ENCODE measurements around the gene ATL1.
"Not testable (repeated sequence)": the region's sequence is repeated elsewhere in the genome, so short reads cannot be mapped to it uniquely, and the experiment has no call there.

ATL1 gene

GRCh38 chr14:50533806-50534205 is 26.1 kb upstream of the ATL1 start:
- H3K4me3 ChIP-seq, result no peak overlapping the region
- H3K4me1 ChIP-seq, result peaks cover 37% of the 10 kb centered on the region
- peaks cover 24% of the 10 kb centered on the region for H3K9me3 ChIP-seq
- H4K20me1 ChIP-seq, result peaks cover 31% of the 10 kb centered on the region
- 0 out of 2 replicates have a peak overlapping the region, but pooled peaks have one; percentile 80 for H3K4me2 ChIP-seq
- H3K9ac ChIP-seq, result no peak overlapping the region
- peaks cover 4% of the 10 kb centered on the region; the same call in 1 of the 2 replicates for H3K36me3 ChIP-seq
- TF ChIP-seq Cebpa-rat (IDR thresholded peaks at IDR 0.05), result no peak
- H3K27ac ChIP-seq, result no peak overlapping the region
- no peaks in the 10 kb centered on the region for H3K27me3 ChIP-seq

GRCh38 chr14:50534416-50534815 is 25.5 kb upstream of the ATL1 start:
- Histone ChIP-seq H3K36me3 (no peaks in the 10 kb centered on the region), H3K27me3 (no peaks in the 10 kb centered on the region), H3K4me3 (no peak overlapping the region), H3K9ac (no peak overlapping the region), H3K27ac (no peak overlapping the region), H3K4me2 (no peak overlapping the region), H3K4me1 (peaks cover 31% of the 10 kb centered on the region), H4K20me1 (peaks cover 25% of the 10 kb centered on the region), H3K9me3 (peaks cover 25% of the 10 kb centered on the region)
- no peak for TF ChIP-seq Cebpa-rat (IDR thresholded peaks at IDR 0.05)

DNA sequence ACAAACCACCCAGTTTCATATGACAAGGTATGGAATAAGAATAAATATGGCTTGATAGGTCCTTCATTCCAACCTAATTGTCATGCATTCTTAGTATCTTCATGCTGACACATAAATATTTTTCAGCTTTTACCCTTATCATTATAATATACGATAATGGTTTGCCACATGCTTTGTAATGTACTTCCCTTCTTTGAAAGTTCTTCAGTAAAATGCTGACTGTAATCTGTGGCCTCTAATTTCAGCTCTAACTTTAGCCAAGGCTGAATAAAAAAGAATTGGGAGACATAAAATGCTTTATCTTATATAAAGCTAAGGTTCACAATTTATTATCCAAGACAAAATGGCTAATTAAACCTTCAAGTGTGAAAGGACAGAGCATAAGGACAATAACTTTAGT is 24.9 kb upstream of the ATL1 start:
- H3K9ac ChIP-seq, result no peak overlapping the region

DNA sequence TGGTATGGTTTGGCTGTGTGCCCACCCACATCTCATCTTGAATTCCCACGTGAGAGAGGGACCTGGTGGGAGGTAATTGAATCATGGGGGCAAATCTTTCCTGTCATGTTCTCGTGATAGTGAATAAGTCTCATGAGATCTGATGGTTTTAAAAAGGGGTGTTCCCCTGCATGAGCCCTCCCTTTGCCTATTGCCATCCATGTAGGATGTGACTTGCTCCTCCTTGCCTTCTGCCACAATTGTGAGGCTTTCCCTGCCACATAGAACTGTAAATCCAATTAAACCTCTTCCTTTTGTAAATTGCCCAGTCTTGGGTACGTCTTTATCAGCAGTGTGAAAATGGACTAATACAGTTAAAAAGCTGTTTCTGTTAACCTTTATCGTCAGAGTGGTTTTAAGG is 21.9 kb upstream of the ATL1 start:
- H3K4me1 ChIP-seq, H3K27ac ChIP-seq, H3K36me3 ChIP-seq, H3K9ac ChIP-seq, H4K20me1 ChIP-seq, H3K4me3 ChIP-seq, H3K27me3 ChIP-seq, H3K4me2 ChIP-seq: not testable (repeated sequence)
- H3K9me3 ChIP-seq, result peaks cover 25% of the 10 kb centered on the region

More for the DNA sequence above, 24.9 kb upstream of the ATL1 start:
- Histone ChIP-seq H3K4me3 (no peak overlapping the region), H4K20me1 (peaks cover 19% of the 10 kb centered on the region), H3K27ac (no peak overlapping the region), H3K4me2 (no peak overlapping the region), H3K9me3 (peaks cover 25% of the 10 kb centered on the region), H3K27me3 (no peaks in the 10 kb centered on the region), H3K4me1 (peaks cover 26% of the 10 kb centered on the region), H3K36me3 (no peaks in the 10 kb centered on the region)
- no peak for TF ChIP-seq Cebpa-rat (IDR thresholded peaks at IDR 0.05)

- H3K4me2 ChIP-seq, result no peak overlapping the region
- no peaks in the 10 kb centered on the region for H3K27me3 ChIP-seq
- no peaks in the 10 kb centered on the region for H4K20me1 ChIP-seq
- no peak overlapping the region for H3K27ac ChIP-seq
- no peak overlapping the region for H3K4me3 ChIP-seq
- peaks cover 25% of the 10 kb centered on the region for H3K9me3 ChIP-seq
- no peak for TF ChIP-seq Cebpa-rat (IDR thresholded peaks at IDR 0.05)
- H3K36me3 ChIP-seq, result no peaks in the 10 kb centered on the region
- H3K9ac ChIP-seq, result no peak overlapping the region
- H3K4me1 ChIP-seq, result no peaks in the 10 kb centered on the region
Observed at GRCh38 chr14:50539051-50539450, 20.9 kb upstream of the ATL1 start.

DNA sequence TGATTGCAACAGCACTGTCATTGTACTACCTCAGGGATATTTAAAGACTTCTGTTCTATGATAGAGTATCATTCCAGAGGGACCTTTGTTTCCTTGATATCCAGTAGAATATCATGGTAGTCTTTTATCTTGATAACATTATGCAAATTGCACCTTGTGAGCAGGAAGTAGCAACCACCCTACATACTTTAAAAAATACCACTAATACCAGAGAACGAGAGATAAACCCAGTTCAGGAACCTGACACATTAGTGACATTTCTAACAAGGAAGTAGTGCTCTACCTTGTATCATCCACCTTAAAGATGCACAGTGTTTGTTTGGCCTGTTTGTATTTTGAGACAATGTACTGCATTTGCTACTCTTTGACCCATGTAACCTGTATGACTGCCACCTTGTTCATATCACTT is 18.8 kb upstream of the ATL1 start:
- H3K36me3 ChIP-seq, result no peaks in the 10 kb centered on the region
- no peaks in the 10 kb centered on the region for H4K20me1 ChIP-seq
- H3K9me3 ChIP-seq, result peaks cover 25% of the 10 kb centered on the region
- no peak overlapping the region for H3K27ac ChIP-seq
- H3K4me2 ChIP-seq, result no peak overlapping the region
- no peaks in the 10 kb centered on the region for H3K4me1 ChIP-seq
- no peaks in the 10 kb centered on the region for H3K27me3 ChIP-seq
- no peak for TF ChIP-seq Cebpa-rat (IDR thresholded peaks at IDR 0.05)
- no peak overlapping the region for H3K9ac ChIP-seq
- no peak overlapping the region for H3K4me3 ChIP-seq

GRCh38 chr14:50542941-50543418 is 17.0 kb upstream of the ATL1 start:
- no peaks in the 10 kb centered on the region for H4K20me1 ChIP-seq
- no peaks in the 10 kb centered on the region for H3K27me3 ChIP-seq
- H3K4me3 ChIP-seq, result no peak overlapping the region
- no peak for TF ChIP-seq Cebpa-rat (IDR thresholded peaks at IDR 0.05)
- no peak overlapping the region for H3K27ac ChIP-seq
- H3K9me3 ChIP-seq, result peaks cover 9% of the 10 kb centered on the region
- no peaks in the 10 kb centered on the region for H3K36me3 ChIP-seq
- no peaks in the 10 kb centered on the region for H3K4me1 ChIP-seq
- no peak overlapping the region for H3K9ac ChIP-seq
- no peak overlapping the region for H3K4me2 ChIP-seq

- Histone ChIP-seq H3K9ac (no peak overlapping the region), H3K27me3 (no peaks in the 10 kb centered on the region), H3K36me3 (no peaks in the 10 kb centered on the region), H3K4me3 (no peak overlapping the region), H3K9me3 (no peaks in the 10 kb centered on the region), H3K4me2 (no peak overlapping the region), H3K4me1 (no peaks in the 10 kb centered on the region), H4K20me1 (no peaks in the 10 kb centered on the region), H3K27ac (no peak overlapping the region)
- TF ChIP-seq Cebpa-rat (IDR thresholded peaks at IDR 0.05), result no peak
Observed at GRCh38 chr14:50544911-50545310, 15.0 kb upstream of the ATL1 start.

- Histone ChIP-seq H3K9ac (no peak overlapping the region), H3K4me3 (no peak overlapping the region), H3K27ac (no peak overlapping the region), H3K36me3 (no peaks in the 10 kb centered on the region), H3K4me1 (no peaks in the 10 kb centered on the region), H3K4me2 (no peak overlapping the region), H3K27me3 (no peaks in the 10 kb centered on the region), H3K9me3 (no peaks in the 10 kb centered on the region), H4K20me1 (no peaks in the 10 kb centered on the region)
- no peak for TF ChIP-seq Cebpa-rat (IDR thresholded peaks at IDR 0.05)
Observed at GRCh38 chr14:50545618-50546017, 14.3 kb upstream of the ATL1 start.

GRCh38 chr14:50550294-50550693 is 9.7 kb upstream of the ATL1 start:
- Histone ChIP-seq H3K27me3 (no peaks in the 10 kb centered on the region), H3K9ac (no peak overlapping the region), H3K36me3 (no peaks in the 10 kb centered on the region), H3K4me1 (no peaks in the 10 kb centered on the region), H3K9me3 (no peaks in the 10 kb centered on the region), H3K27ac (no peak overlapping the region), H4K20me1 (no peaks in the 10 kb centered on the region), H3K4me2 (no peak overlapping the region), H3K4me3 (no peak overlapping the region)
- TF ChIP-seq Cebpa-rat (IDR thresholded peaks at IDR 0.05), result no peak

GRCh38 chr14:50551877-50552276 is 8.1 kb upstream of the ATL1 start:
- H3K4me3 ChIP-seq, result no peak overlapping the region
- H3K9me3 ChIP-seq, result no peaks in the 10 kb centered on the region
- H3K36me3 ChIP-seq, result no peaks in the 10 kb centered on the region
- H4K20me1 ChIP-seq, result no peaks in the 10 kb centered on the region
- no peak overlapping the region for H3K27ac ChIP-seq
- H3K27me3 ChIP-seq, result no peaks in the 10 kb centered on the region
- no peaks in the 10 kb centered on the region for H3K4me1 ChIP-seq
- no peak overlapping the region for H3K9ac ChIP-seq
- no peak overlapping the region for H3K4me2 ChIP-seq
- TF ChIP-seq Cebpa-rat (IDR thresholded peaks at IDR 0.05), result no peak

GRCh38 chr14:50552796-50553195 is 7.1 kb upstream of the ATL1 start:
- not testable (repeated sequence) for H3K4me2 ChIP-seq, H3K9ac ChIP-seq, H3K27me3 ChIP-seq, H3K9me3 ChIP-seq, H3K36me3 ChIP-seq, H3K27ac ChIP-seq, H3K4me3 ChIP-seq, H4K20me1 ChIP-seq, H3K4me1 ChIP-seq
